Esophagus squamous epithelium (tissue), 5 donors: ENCODE measurements around the gene NCBP2. TPM values are rescaled to one million over a fixed set of nuclear protein-coding genes. Genes with fewer than 3 reads are reported as not detected.
A peak's percentile ranks its signal among the peaks of the same experiment; 100 is the strongest.

Source experiments
- DNase-seq: peaks from one replicate; lab custom pipeline; 2025; lab: John Stamatoyannopoulos, UW
- H3K27ac ChIP-seq, 4 donors: fragments of 200-600 bp; sonication (generic); one replicate each; pipeline ENCODE4 v1.5.1; 2016 to 2019; ENCODE audit warnings: mild to moderate bottlenecking in 1 of 4
- H3K27me3 ChIP-seq, 4 donors: fragments of 200-600 bp; sonication (generic); 1 replicate in 3 of 4; 2 replicates in 1 of 4; pipeline versions ENCODE4 v1.5.1 to v1.6.0; 2017 to 2021; ENCODE audit warnings: antibody characterized with exemption in 1 of 4
- H3K36me3 ChIP-seq, 3 donors: fragments of 200-600 bp; sonication (generic); one replicate each; pipeline ENCODE4 v1.5.1; 2016 to 2019
- H3K4me1 ChIP-seq, 3 donors: fragments of 200-600 bp; sonication (generic); one replicate each; pipeline ENCODE4 v1.5.1; 2017 to 2019
- H3K4me3 ChIP-seq, 4 donors: fragments of 200-600 bp; sonication (generic); 1 replicate in 3 of 4; 2 replicates in 1 of 4; pipeline ENCODE4 v1.5.1; 2016 to 2019; ENCODE audit warnings: mild to moderate bottlenecking in 2 of 4, moderate library complexity in 1 of 4
- H3K9me3 ChIP-seq, 3 donors: fragments of 200-600 bp; sonication (generic); one replicate each; pipeline ENCODE4 v1.5.1; 2016 to 2019
- POLR2A ChIP-seq, 4 donors: fragments of 450-650 bp; IDR thresholded peaks; one replicate each; pipeline ENCODE4 v1.6.1; 2017; ENCODE audit warnings: antibody characterized with exemption in 4 of 4, mild to moderate bottlenecking in 4 of 4, moderate library complexity in 3 of 4
- WGBS, 2 donors: methylation state at CpG; one replicate each; pipeline ENCODE4 v1.1.5; 2018; 5-methylcytosine and 5-hydroxymethylcytosine counted together
- intact Hi-C: fragments of 100-400 bp; cut with DNase I; formaldehyde crosslinking; loops from one replicate; pipeline ENCODE4 v1.15.0; 2022
- total RNA-seq, 4 donors: library from RNA; depleted of rRNA; stranded (reverse); fragments of >200 nt; gene quantifications; one replicate each; pipeline ENCODE4 v1.1.0, GENCODE V29; 2016
- TF ChIP-seq, protein P1 (sequence below), 6 experiments: fragments of 450-650 bp in 4 of 6; fragments of 200-600 bp in 2 of 6; sonication (generic) in 2 of 6; IDR thresholded peaks; one replicate each; pipeline ENCODE4 v1.5.1; 2016 to 2019; ENCODE audit warnings: antibody characterized with exemption in 6 of 6, mild to moderate bottlenecking in 4 of 6, moderate library complexity in 4 of 6
- donor health status: DM: yes; HTN: yes; CAD: no.

NCBP2 gene
- 10 to 100 TPM; 21.1 to 47.0 (median 33.5) TPM for total RNA-seq

DNA sequence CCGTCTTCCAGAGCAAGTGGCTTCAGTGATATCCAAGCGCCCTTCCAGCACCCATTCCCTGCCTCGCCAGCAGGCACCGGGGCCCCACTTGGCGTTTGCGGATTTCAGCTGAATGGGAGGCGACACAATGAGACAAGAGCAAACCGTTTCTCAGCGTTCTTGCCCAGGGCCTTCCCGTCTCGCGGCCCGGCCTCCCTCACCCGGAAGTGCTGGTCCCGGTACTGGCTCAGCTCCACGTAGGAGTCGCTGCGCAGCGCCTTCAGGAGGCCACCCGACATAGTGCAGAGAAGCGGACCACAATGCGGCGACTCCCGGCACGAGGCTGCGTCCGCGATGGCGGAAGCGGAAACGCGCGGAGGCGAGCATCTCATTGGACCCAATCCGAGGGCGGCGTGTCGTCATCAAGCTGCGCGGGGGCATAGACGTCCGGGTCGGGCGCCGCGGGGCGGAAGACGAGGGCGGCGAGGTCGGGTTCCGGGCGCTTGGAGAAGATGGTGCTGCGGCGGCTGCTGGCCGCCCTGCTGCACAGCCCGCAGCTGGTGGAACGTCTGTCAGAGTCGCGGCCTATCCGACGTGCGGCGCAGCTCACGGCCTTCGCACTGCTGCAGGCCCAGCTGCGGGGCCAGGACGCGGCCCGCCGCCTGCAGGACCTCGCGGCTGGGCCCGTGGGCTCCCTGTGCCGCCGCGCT is at the start of gene NCBP2:
Gene NCBP2, minus strand, starts transcription at position 303 of the 689 bp plus-strand sequence. Its CDS starts 25 bp downstream, at position 278.
- no peaks in the 10 kb centered on the region for H3K27me3 ChIP-seq
- H3K36me3 ChIP-seq, result peaks cover 0 to 47% (median 8%) of the 10 kb centered on the region in 3 donors
- WGBS, 2 donors, result 0% methylated on average over 2 of the region's 77 CpGs; no CpG with 5 or more reads in 1 of the 2 donors
- peak in 3 of 4 donors; percentile 66 to 82 (median 79) for TF ChIP-seq POLR2A (IDR thresholded peaks at IDR 0.05)
- TF ChIP-seq, protein P1, sequence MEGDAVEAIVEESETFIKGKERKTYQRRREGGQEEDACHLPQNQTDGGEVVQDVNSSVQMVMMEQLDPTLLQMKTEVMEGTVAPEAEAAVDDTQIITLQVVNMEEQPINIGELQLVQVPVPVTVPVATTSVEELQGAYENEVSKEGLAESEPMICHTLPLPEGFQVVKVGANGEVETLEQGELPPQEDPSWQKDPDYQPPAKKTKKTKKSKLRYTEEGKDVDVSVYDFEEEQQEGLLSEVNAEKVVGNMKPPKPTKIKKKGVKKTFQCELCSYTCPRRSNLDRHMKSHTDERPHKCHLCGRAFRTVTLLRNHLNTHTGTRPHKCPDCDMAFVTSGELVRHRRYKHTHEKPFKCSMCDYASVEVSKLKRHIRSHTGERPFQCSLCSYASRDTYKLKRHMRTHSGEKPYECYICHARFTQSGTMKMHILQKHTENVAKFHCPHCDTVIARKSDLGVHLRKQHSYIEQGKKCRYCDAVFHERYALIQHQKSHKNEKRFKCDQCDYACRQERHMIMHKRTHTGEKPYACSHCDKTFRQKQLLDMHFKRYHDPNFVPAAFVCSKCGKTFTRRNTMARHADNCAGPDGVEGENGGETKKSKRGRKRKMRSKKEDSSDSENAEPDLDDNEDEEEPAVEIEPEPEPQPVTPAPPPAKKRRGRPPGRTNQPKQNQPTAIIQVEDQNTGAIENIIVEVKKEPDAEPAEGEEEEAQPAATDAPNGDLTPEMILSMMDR (IDR thresholded peaks at IDR 0.05), result peak; percentile 32 to 76 (median 65)
- no peaks in the 10 kb centered on the region for H3K9me3 ChIP-seq
- peaks cover 13 to 40% (median 18%) of the 10 kb centered on the region in 3 donors for H3K4me1 ChIP-seq
- intact Hi-C loops, result no loop called here
- peak within 1 kb of the TSS; percentile 67 to 100 (median 98) for H3K4me3 ChIP-seq
- peak within 1 kb of the TSS; percentile 93 to 99 (median 96) for H3K27ac ChIP-seq
- DNase-seq, result peak; percentile 94

DNA sequence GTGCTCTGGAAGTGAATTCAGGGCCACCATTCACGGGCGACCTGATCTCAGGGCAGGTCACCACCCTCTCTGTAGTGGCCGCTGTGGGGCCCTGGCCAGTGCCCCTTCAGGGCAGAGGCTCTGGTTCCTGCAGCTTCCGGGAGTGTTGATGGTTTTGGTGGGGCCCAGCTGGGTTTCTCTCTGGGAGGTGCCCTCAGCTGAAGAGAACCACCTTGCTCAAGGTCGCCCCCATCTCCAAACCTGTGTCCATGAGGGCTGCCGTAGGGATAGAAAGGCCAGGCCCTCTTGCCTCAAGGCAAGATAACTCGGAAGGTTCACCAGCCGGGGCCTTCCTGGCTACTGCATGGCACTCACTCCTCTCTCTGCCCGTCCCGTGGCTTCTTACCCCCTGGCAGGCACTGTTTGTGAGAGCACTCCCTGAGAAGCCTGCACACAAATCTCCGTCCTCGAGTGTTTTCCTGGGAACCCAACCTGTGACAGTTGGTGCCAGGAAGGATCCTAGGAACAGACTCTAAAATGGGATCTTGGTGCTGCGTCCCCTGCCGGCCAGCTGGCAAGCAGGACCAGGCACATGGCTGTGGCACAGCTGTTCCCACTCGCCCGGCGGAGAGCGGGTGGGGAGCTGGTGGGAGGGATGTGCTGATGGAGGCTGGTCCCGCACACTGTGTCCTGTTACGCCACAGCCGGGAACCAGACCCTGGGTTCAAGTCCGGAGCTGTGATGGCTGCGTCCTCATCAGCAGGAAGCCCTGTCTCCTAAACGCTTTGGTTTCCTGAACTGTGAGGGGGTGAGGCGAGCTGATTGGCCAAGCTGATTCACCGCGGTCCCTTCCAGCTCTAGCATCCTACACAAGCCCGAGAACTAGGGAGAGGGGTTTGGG is 49.5 kb upstream of the NCBP2 start:
- no peak for DNase-seq
- WGBS, 2 donors, result 90 to 94% methylated on average over 6 to 10 of the region's 28 CpGs
- Histone ChIP-seq H3K27me3 (peaks cover 0 to 6% (median 0%) of the 10 kb centered on the region in 4 donors), H3K9me3 (no peaks in the 10 kb centered on the region), H3K4me3 (no peak overlapping the region), H3K27ac (no peak overlapping the region), H3K36me3 (no peaks in the 10 kb centered on the region), H3K4me1 (peaks cover 0 to 13% (median 7%) of the 10 kb centered on the region in 3 donors)
- TF ChIP-seq POLR2A (IDR thresholded peaks at IDR 0.05), result no peak
- TF ChIP-seq, protein P1 (IDR thresholded peaks at IDR 0.05), result no peak
- intact Hi-C loops, result no loop called here

DNA sequence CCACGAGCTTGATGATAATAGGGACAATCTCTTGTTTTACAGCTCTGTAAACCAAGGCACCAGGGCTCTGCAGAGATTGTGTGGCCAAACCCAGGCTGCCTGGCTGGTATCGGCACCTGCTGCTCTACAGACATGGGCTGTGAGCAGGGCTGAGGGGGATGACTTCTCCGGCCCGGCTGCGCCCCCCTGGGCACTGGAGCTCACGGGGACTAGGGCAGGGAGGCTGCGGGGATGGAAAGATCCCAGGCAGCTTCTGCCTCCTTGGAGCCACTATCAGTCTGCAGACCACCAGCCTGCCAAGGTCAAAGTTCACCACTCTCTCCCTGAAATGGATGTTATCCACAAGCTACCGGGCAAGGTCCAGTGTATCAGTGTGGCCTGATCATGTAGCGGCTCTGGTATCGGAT is 48.3 kb upstream of the NCBP2 start:
- Histone ChIP-seq H3K9me3 (no peaks in the 10 kb centered on the region), H3K27ac (no peak overlapping the region), H3K4me3 (no peak overlapping the region), H3K4me1 (peaks cover 0 to under 1% (median 0%) of the 10 kb centered on the region in 3 donors), H3K27me3 (peaks cover 0 to 7% (median 0%) of the 10 kb centered on the region in 4 donors), H3K36me3 (no peaks in the 10 kb centered on the region)
- TF ChIP-seq, protein P1 (IDR thresholded peaks at IDR 0.05), result no peak
- no peak for TF ChIP-seq POLR2A (IDR thresholded peaks at IDR 0.05)
- intact Hi-C loops, result no loop called here
- 80 to 95% methylated on average over 1 to 3 of the region's 10 CpGs for WGBS, 2 donors
- DNase-seq, result no peak

DNA sequence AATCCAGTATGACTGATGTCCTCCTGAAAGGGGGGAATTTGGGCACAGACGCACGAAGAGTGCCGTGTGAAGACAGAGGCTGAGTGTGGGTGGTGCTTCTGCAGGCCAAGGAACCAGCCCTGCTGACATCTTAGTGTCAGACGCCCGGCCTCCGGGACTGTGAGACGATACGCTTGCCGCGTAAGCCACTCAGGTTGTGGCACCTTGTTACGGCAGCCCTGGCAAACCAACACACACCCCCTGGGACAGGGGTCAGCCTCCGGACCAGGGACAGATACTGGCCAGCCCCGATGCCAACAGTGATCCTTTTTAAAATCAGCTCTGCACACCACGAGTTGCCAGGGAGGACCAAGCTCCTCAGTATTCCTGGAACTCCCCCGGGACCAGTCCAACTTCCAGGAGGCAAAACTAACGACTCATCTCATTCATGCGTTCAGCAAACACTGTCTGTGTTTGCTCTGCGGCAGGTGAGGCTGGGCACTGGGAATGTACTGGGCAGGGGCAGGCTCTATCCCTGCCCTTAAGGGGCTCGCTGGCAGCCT is 47.5 kb upstream of the NCBP2 start:
- Histone ChIP-seq H3K36me3 (no peaks in the 10 kb centered on the region), H3K27ac (no peak overlapping the region), H3K27me3 (peaks cover 0 to 15% (median 0%) of the 10 kb centered on the region in 4 donors), H3K4me3 (no peak overlapping the region), H3K9me3 (no peaks in the 10 kb centered on the region), H3K4me1 (no peaks in the 10 kb centered on the region)
- TF ChIP-seq, protein P1 (IDR thresholded peaks at IDR 0.05), result no peak
- no peak for TF ChIP-seq POLR2A (IDR thresholded peaks at IDR 0.05)
- WGBS, 2 donors, result 68 to 80% methylated on average over 1 to 6 of the region's 19 CpGs
- no peak for DNase-seq
- intact Hi-C loops, result no loop called here
